Measurements from ENCODE around the gene PIK3C2G.
"Not testable (repeated sequence)": the region's sequence is repeated elsewhere in the genome, so short reads cannot be mapped to it uniquely, and the experiment has no call there.

PIK3C2G gene, protein sequence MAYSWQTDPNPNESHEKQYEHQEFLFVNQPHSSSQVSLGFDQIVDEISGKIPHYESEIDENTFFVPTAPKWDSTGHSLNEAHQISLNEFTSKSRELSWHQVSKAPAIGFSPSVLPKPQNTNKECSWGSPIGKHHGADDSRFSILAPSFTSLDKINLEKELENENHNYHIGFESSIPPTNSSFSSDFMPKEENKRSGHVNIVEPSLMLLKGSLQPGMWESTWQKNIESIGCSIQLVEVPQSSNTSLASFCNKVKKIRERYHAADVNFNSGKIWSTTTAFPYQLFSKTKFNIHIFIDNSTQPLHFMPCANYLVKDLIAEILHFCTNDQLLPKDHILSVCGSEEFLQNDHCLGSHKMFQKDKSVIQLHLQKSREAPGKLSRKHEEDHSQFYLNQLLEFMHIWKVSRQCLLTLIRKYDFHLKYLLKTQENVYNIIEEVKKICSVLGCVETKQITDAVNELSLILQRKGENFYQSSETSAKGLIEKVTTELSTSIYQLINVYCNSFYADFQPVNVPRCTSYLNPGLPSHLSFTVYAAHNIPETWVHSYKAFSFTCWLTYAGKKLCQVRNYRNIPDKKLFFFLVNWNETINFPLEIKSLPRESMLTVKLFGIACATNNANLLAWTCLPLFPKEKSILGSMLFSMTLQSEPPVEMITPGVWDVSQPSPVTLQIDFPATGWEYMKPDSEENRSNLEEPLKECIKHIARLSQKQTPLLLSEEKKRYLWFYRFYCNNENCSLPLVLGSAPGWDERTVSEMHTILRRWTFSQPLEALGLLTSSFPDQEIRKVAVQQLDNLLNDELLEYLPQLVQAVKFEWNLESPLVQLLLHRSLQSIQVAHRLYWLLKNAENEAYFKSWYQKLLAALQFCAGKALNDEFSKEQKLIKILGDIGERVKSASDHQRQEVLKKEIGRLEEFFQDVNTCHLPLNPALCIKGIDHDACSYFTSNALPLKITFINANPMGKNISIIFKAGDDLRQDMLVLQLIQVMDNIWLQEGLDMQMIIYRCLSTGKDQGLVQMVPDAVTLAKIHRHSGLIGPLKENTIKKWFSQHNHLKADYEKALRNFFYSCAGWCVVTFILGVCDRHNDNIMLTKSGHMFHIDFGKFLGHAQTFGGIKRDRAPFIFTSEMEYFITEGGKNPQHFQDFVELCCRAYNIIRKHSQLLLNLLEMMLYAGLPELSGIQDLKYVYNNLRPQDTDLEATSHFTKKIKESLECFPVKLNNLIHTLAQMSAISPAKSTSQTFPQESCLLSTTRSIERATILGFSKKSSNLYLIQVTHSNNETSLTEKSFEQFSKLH (N-terminal part only)

GRCh38 chr12:18261273-18261672 is at the start of gene PIK3C2G:
Gene PIK3C2G (plus strand): TSS chr12:18261518. CDS start chr12:18282082, 20,564 bp downstream.
- DNase-seq: no peak

DNA sequence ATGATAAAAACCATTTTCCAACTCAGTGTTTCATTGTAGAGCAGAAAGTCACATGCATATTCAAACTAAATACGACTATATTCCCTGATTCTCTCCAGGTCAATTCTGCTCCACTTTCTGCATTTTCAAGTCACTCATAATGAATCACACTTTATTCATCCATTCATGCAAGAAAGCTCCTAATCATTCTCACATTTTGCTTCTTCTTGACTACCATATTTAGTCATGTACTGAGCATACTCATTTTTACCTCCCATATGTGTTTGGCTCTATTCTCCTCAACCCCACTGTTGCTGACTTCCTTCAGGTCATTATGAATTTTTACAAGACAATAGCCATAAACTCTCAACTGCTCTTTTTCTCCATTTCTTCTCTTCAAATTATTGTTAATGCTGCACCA is 43.4 kb upstream of the PIK3C2G start:
- no peak for DNase-seq

- no peak for DNase-seq
Observed at GRCh38 chr12:18221726-18222125, 39.6 kb upstream of the PIK3C2G start.

- DNase-seq: no peak
Observed at GRCh38 chr12:18222699-18223098, 38.6 kb upstream of the PIK3C2G start.

- no peak for DNase-seq
Observed at GRCh38 chr12:18224745-18225144, 36.6 kb upstream of the PIK3C2G start.

DNA sequence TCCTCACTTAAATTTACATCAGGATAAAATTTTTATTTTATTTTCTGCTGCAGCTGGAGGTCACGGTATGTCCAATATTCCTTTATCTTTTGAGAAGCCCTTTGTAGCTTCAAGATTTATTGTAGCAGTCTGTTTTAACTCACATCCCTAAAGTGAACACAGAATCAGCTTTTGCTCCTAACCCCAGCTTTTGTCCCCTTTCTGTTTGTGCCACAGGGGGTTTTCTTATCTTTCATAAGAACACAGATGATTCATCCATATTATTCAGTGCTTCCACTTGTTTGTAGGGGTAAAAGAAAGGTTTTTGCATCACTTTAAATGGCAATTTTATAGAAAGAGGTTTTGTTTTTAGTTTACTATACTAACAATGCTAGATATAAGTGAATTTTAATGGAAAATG is 21.8 kb upstream of the PIK3C2G start:
- DNase-seq: no peak

GRCh38 chr12:18242380-18243089 is 18.8 kb upstream of the PIK3C2G start:
- no peak for DNase-seq

- no peak for DNase-seq
Observed at GRCh38 chr12:18243238-18243637, 18.1 kb upstream of the PIK3C2G start.

DNA sequence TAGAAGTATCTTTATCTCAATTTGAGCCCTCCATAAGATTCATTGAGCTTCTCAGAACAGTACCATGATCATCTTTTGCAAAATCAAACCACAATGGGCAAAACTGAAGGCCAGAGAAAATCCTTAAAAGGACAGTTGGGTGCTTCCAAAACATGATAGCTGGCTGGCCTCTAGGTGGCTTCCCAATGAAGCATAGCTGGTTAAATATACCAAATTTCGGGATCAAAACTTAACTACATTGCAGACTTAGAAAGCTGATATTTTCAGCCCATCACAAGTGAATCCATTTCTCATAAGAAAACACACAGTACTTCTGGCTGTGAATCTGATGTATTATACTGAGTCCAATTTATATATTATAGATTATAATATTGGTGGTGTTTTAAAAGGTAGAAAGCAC is 15.3 kb upstream of the PIK3C2G start:
- DNase-seq: no peak

- no peak for DNase-seq
Observed at GRCh38 chr12:18250313-18250916, 10.9 kb upstream of the PIK3C2G start.

DNA sequence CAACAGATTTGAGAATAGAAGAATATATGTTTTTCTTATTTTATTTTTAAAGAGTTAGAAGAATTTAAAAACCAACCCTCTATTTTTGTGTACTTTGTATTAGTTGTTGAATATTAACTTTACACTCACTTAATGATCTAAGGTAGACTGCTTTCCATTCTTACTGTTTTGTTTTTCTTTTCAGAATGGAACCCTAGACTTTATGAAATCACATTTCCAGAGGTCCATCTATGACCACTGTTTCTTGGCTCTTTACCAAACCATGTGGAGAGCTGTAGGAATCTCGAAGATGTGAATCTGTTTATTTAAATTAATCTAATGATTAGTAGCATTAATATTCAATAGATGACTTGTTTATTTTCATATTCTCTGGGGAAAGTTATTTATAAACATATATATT is 7.2 kb upstream of the PIK3C2G start:
- no peak for DNase-seq

DNA sequence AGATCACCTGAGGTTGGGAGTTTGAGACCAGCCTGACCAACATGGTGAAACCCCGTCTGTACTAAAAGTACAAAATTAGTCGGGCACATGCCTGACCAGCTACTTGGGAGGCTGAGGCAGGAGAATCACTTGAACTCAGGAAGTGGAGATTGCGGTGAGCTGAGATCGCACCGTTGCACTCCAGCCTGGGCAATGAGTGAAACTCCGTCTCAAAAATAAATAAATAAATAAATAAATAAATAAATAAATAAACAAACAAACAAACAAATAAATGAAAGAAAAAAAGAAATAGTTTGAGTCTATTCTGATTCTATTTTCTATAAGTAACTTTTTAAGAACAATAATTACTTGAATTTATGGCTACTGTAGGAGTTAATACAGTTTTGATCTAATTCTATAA is 6.3 kb upstream of the PIK3C2G start:
- DNase-seq: not testable (repeated sequence)

GRCh38 chr12:18257251-18257650 is 4.1 kb upstream of the PIK3C2G start:
- no peak for DNase-seq

GRCh38 chr12:18258929-18259328 is 2.4 kb upstream of the PIK3C2G start:
- DNase-seq: no peak

DNA sequence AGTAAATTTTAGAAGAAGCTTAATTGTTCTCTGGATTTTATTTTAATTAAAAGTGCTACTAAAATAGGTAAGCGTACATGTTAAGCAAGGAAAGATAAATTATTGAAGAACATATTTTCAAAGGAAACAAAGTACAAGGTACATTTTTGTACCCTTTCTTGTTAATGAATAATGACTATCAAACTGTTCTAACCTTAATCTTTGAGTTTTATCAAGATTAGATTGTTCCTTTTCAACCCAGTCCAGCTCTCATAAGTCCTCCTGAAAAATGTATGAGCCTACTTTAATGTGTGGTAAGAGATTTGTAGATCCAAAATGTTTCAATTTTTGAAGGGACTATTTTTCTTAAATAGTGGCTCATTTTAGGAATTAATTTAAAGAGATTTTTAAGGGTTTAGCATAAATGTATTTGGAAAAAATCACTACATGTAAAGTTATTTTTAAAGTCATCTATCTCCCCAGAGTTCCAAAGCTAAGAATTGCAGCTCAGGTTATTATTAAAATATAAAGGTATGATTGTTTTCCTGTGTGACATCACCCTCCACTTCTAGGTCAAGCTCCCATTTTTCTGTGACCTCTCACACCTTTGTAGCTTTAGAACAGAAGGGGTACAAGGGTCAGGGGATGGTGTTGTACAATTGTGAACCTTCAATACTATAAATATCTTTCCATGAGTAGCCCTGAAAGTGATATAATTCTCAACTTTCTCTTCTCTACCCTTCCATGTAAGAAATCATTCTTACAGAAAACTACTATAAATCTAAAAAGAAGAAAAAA is 1.2 kb upstream of the PIK3C2G start:
- no peak for DNase-seq

DNA sequence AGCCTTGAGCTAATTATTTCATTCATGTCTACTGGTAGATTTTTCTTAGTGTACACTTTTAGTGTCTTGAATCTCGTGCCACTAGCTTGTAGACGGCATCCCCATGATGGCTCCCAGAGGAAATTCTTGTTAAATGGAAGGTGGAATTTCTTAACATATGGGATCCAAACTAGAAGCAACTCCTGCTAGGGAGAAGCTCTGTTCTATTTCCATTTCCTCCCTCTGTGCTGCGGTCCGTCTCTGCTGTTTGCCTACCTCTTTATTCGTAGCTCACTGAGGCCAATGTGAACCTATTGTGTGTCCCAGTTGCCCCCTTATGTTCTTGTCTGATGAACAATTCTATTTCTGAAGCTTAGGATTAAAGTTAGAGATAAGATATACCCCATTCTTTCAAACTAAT is 588 bp downstream of the PIK3C2G start:
- DNase-seq: no peak

GRCh38 chr12:18262514-18262913 is 1.2 kb downstream of the PIK3C2G start:
- DNase-seq: no peak

DNA sequence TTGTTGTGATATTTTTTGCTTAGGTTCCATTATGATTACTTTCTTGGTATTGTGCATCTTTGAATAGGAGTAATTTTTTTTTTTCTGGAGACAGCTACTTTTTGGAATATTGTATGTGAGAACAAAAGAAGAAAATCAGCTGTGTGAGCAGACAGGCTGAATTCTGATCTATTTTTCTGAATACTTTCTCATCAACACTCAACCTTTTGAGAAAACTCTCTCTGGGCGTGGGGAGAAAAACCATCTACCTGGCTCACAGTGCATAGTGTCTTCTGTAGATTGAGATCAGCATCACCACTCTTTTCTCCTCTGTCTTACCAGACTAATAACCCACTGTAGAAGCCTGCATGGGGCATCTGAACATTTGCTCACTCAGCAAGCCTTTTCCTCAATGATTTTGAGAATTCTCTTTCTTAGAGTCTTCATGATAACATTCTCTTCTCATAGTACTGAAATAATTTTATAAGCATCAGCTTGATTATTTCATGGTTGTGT is 3.3 kb downstream of the PIK3C2G start:
- no peak for DNase-seq

DNA sequence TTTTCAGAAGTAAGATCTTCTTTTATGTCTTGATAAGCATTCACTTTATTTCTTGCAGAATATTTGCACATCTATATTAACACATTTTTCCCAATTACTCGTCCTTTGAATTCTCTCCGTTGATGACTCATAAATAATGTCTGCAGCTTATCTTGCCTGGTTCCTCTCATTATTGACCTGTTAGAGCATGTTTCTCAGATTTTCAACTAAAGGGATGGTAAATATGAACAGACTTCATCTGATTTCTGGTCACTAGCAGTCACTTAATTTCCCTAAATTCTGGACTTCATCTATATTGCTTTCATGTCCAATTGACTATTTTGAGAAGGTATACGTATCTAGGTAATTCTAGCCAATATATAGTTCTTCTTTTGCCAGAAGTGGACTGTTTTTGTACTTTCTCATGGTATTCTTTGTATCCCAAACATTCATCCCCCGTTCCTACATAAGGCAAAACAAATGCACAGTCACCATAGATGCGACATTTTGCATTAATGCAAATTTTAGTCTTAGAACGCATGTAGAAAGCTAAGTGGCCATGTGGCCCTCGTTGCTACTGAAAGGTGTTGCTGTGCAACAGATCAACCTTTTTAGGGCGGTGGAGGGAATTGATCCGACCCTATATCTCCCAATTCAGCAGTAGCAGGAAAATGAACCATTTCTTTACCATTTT is 6.2 kb downstream of the PIK3C2G start:
- DNase-seq: no peak

GRCh38 chr12:18270958-18271460 is 9.7 kb downstream of the PIK3C2G start:
- DNase-seq: no peak
